Hepatocyte (in vitro differentiated cells): ENCODE measurements around the gene DPAGT1. TPM values are rescaled to one million over a fixed set of nuclear protein-coding genes. Genes with fewer than 3 reads are reported as not detected.
A peak's percentile ranks its signal among the peaks of the same experiment; 100 is the strongest.

Experiments used
- DNase-seq: peaks from one replicate; pipeline ENCODE4 v3.0.0-alpha.2; 2016; ENCODE audit warnings: low spot score
- H2AFZ ChIP-seq: fragments of 200-600 bp; sonication (generic); 2 replicates; pipeline ENCODE4 v1.6.0; 2016; ENCODE audit warnings: antibody characterized with exemption, mild to moderate bottlenecking
- H3K27ac ChIP-seq: fragments of 200-600 bp; sonication (generic); 2 replicates; pipeline ENCODE4 v1.5.1; 2016; ENCODE audit warnings: mild to moderate bottlenecking
- H3K27me3 ChIP-seq: fragments of 200-600 bp; sonication (generic); 2 replicates; pipeline ENCODE4 v1.6.1; 2016
- H3K36me3 ChIP-seq: fragments of 200-600 bp; sonication (generic); replicated peaks from 2 replicates; pipeline ENCODE4 v1.5.1; 2016; ENCODE audit warnings: low read depth; ENCODE audit not compliant: insufficient read depth
- H3K4me1 ChIP-seq: fragments of 200-600 bp; sonication (generic); 2 replicates; pipeline ENCODE4 v1.5.1; 2016; ENCODE audit warnings: mild to moderate bottlenecking, moderate library complexity; ENCODE audit not compliant: insufficient read depth
- H3K4me2 ChIP-seq: fragments of 200-600 bp; sonication (generic); 2 replicates; pipeline ENCODE4 v1.6.0; 2016
- H3K4me3 ChIP-seq: fragments of 200-600 bp; sonication (generic); 2 replicates; pipeline ENCODE4 v1.5.1; 2016; ENCODE audit warnings: mild to moderate bottlenecking
- H3K79me2 ChIP-seq: fragments of 200-600 bp; sonication (generic); 2 replicates; pipeline ENCODE4 v1.6.0; 2017; ENCODE audit warnings: mild to moderate bottlenecking
- H3K9me2 ChIP-seq: fragments of 200-600 bp; sonication (generic); replicated peaks from 2 replicates; pipeline ENCODE4 v1.6.0; 2017; ENCODE audit warnings: mild to moderate bottlenecking; ENCODE audit not compliant: insufficient read depth
- H3K9me3 ChIP-seq: fragments of 200-600 bp; sonication (generic); 2 replicates; pipeline ENCODE4 v1.5.1; 2016; ENCODE audit warnings: low read depth, mild to moderate bottlenecking
- H4K20me1 ChIP-seq: fragments of 200-600 bp; sonication (generic); 2 replicates; pipeline ENCODE4 v1.6.0; 2016; ENCODE audit warnings: mild to moderate bottlenecking; ENCODE audit not compliant: insufficient read depth, poor library complexity, severe bottlenecking
- EZH2 ChIP-seq: fragments of 200-600 bp; sonication (generic); IDR thresholded peaks from 2 replicates; pipeline ENCODE4 v1.6.1; 2016; ENCODE audit warnings: antibody characterized with exemption, mild to moderate bottlenecking, borderline replicate concordance
- EZH2phosphoT487 ChIP-seq: fragments of 200-600 bp; sonication (generic); IDR thresholded peaks from one replicate; pipeline ENCODE4 v1.6.1; 2018; ENCODE audit warnings: antibody characterized with exemption, mild to moderate bottlenecking, low read depth, moderate library complexity; ENCODE audit not compliant: unreplicated experiment, severe bottlenecking
- WGBS: methylation state at CpG from one replicate; pipeline ENCODE4 v1.1.6; 2016; ENCODE audit warnings: low lambda C conversion rate; ENCODE audit errors: missing lambda C conversion rate; 5-methylcytosine and 5-hydroxymethylcytosine counted together
- polyA plus RNA-seq: library from polyadenylated mRNA; unstranded; fragments of >200 nt; fragmentation: Nextera tagmentation; extraction: Ambion mirVana; gene quantifications from 2 replicates; pipeline ENCODE4 v1.2.1, GENCODE V29; 2016
- total RNA-seq: library from RNA; depleted of rRNA; stranded (reverse); fragments of >200 nt; gene quantifications from 2 replicates; pipeline ENCODE4 v1.2.3, GENCODE V29; 2014
- TF ChIP-seq, protein P1 (sequence below): fragments of 200-600 bp; sonication (generic); IDR thresholded peaks from 2 replicates; pipeline ENCODE4 v1.5.1; 2016; ENCODE audit warnings: antibody characterized with exemption, mild to moderate bottlenecking; ENCODE audit not compliant: poor library complexity

DPAGT1 gene
- total and polyA plus RNA-seq, 2 experiments from 2014 or later = 27.5 to 76.2 TPM

DNA sequence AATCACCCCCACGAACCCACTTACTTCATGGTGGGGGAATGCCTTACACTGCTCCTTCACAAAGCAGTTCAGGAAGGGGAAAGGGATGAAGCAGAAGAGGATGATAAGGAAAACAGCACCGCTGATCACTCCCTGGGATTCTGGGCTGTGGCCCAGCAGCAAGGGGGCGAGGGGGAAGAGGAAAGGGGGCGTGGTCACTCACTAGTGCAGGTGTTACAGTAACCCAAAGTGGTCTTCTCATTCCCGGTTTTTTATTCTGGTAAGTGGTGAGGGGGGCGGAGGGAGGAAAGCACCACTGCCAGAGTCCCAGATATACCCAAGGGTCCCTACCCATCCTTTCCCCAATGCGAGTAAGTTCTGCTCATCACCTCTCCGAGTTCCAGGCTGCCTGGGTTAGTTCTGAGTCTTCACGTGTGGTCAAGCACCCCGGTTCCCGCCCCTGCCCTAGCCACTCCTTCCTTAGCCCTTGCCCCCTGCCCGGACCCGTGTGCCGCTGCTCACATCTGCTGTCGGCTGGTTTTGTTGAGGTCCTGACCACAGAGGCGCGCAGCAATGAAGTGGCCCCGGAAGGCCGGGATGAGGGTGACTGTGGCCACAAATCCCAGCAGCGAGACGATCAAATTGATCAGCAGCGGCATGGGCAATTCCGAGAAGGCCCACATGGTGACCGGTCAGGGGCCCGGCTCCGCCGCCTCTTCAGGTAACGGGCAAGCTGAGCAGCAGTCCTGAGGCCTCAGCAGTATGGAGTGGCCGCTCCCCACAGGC lies 477 bp downstream of the DPAGT1 start:
- Histone ChIP-seq H3K9me3 (no peaks in the 10 kb centered on the region), H3K79me2 (peaks cover 19% of the 10 kb centered on the region), H3K27ac (peak overlapping the region; percentile 97), H3K4me3 (peak overlapping the region; percentile 75), H4K20me1 (no peaks in the 10 kb centered on the region), H3K4me2 (peak overlapping the region; percentile 76), H2AFZ (peak overlapping the region; percentile 83), H3K27me3 (no peaks in the 10 kb centered on the region), H3K9me2 (no peaks in the 10 kb centered on the region), H3K36me3 (no peaks in the 10 kb centered on the region), H3K4me1 (peaks cover 13% of the 10 kb centered on the region)
- TF ChIP-seq EZH2 (no peak), EZH2phosphoT487 (no peak)
- TF ChIP-seq, protein P1, sequence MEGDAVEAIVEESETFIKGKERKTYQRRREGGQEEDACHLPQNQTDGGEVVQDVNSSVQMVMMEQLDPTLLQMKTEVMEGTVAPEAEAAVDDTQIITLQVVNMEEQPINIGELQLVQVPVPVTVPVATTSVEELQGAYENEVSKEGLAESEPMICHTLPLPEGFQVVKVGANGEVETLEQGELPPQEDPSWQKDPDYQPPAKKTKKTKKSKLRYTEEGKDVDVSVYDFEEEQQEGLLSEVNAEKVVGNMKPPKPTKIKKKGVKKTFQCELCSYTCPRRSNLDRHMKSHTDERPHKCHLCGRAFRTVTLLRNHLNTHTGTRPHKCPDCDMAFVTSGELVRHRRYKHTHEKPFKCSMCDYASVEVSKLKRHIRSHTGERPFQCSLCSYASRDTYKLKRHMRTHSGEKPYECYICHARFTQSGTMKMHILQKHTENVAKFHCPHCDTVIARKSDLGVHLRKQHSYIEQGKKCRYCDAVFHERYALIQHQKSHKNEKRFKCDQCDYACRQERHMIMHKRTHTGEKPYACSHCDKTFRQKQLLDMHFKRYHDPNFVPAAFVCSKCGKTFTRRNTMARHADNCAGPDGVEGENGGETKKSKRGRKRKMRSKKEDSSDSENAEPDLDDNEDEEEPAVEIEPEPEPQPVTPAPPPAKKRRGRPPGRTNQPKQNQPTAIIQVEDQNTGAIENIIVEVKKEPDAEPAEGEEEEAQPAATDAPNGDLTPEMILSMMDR = no peak
- DNase-seq = peak; percentile 48
- 4% methylated on average over 26 of the region's 29 CpGs for WGBS

DNA sequence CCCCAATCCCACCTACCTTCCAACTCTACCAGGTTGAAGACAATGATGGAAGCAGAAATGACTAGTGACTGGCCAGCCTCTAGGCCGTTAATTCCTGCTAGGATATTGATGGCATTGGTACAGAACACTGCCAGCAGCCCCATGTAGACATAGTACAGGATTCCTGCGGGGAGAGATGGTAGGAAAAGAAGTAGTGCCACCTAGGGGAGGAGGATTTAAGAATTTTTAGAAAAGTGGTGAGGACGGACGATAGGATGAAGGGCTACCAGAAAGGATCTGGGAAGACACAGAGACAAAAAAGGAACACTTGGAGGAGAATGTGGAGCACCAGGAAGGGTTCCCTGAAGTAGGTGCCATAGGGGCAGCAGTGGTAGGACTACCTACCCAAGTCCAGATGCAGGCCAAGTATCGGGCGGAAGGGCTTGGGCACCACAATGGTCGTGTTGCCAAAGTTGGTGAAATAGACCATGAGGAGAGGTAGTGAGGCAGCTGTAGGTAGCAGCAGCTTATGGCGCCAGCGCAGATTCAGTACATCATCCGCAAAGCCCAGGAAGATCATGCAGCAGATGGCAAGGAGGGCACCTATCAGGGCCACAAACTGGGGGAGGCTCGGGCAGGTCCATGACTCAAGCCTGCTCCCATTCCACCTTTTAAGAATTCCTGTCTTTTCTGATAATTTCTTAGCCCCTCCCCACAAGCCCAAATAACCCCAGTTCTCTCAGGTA lies 1.2 kb downstream of the DPAGT1 start:
- no peak overlapping the region for H2AFZ ChIP-seq
- H3K4me2 ChIP-seq = peak overlapping the region; percentile 76
- 52% methylated on average over 11 of the region's 11 CpGs for WGBS
- peak overlapping the region; percentile 97 for H3K27ac ChIP-seq
- no peaks in the 10 kb centered on the region for H3K9me2 ChIP-seq
- H3K4me1 ChIP-seq = peaks cover 13% of the 10 kb centered on the region
- no peaks in the 10 kb centered on the region for H3K9me3 ChIP-seq
- H3K36me3 ChIP-seq = no peaks in the 10 kb centered on the region
- H3K79me2 ChIP-seq = peaks cover 19% of the 10 kb centered on the region
- peak; percentile 45 for DNase-seq
- TF ChIP-seq, protein P1 = peak; percentile 43
- TF ChIP-seq EZH2phosphoT487 = no peak
- TF ChIP-seq EZH2 = no peak
- H4K20me1 ChIP-seq = no peaks in the 10 kb centered on the region
- peak overlapping the region; percentile 75 for H3K4me3 ChIP-seq
- no peaks in the 10 kb centered on the region for H3K27me3 ChIP-seq

DNA sequence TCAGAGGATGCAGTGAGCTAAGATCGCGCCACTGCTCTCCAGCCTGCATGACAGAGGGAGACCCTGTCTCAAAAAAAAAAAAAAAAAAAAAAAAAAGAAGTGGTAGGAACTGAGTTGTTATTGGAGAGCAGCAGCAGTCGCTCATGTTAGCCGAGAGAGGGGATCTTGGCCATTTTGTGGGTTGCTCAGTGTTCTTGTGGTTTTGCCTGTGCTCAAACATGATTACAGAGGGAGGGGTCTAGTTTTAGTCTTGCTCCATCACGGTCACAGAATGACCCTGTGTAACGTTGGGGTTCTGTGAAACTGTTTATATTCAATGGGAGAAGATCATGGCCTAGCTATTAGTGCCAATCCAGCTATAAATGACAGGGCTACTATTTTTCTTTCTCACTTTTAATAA lies 1.9 kb downstream of the DPAGT1 start:
- Histone ChIP-seq H3K4me2 (no peak overlapping the region), H3K9me2 (no peaks in the 10 kb centered on the region), H3K9me3 (no peaks in the 10 kb centered on the region), H2AFZ (no peak overlapping the region), H3K79me2 (peaks cover 19% of the 10 kb centered on the region), H3K4me1 (peaks cover 13% of the 10 kb centered on the region), H3K27me3 (no peaks in the 10 kb centered on the region), H3K27ac (no peak overlapping the region), H3K4me3 (no peak overlapping the region), H4K20me1 (no peaks in the 10 kb centered on the region), H3K36me3 (no peaks in the 10 kb centered on the region)
- no peak for DNase-seq
- TF ChIP-seq, protein P1 = no peak
- TF ChIP-seq EZH2phosphoT487 (no peak), EZH2 (no peak)
- WGBS = 93% methylated on average over 6 of the region's 6 CpGs
